ENCODE results near the gene SLC25A44.
A peak's percentile ranks its signal among the peaks of the same experiment; 100 is the strongest.

SLC25A44 gene

GRCh38 chr1:156151093-156151688 lies 42.7 kb upstream of the SLC25A44 start:
- H3K4me1 ChIP-seq (ENCODE audit: control insufficient read depth, insufficient read depth, low read length), result peaks cover 13% of the 10 kb centered on the region; the same call in 1 of the 2 replicates
- DNase-seq (ENCODE audit: low read depth, low spot score), result no peak
- H3K36me3 ChIP-seq (ENCODE audit: control insufficient read depth, insufficient read depth, low read length), result no peaks in the 10 kb centered on the region
- no peaks in the 10 kb centered on the region for H3K9me3 ChIP-seq (ENCODE audit: control insufficient read depth, insufficient read depth, low read length)
- no peak overlapping the region for H3K4me3 ChIP-seq (ENCODE audit: low read length)
- no peaks in the 10 kb centered on the region for H3K27me3 ChIP-seq (ENCODE audit: control insufficient read depth, insufficient read depth, low read length)
- no peak overlapping the region for H3K27ac ChIP-seq (ENCODE audit: low read length)
- no CpG with 5 or more reads among the region's 6 CpGs for WGBS (ENCODE audit: insufficient coverage, insufficient read length)

- no peaks in the 10 kb centered on the region for H3K9me3 ChIP-seq (ENCODE audit: control insufficient read depth, insufficient read depth, low read length)
- H3K27ac ChIP-seq (ENCODE audit: low read length), result no peak overlapping the region
- DNase-seq (ENCODE audit: low read depth, low spot score), result no peak
- H3K4me1 ChIP-seq (ENCODE audit: control insufficient read depth, insufficient read depth, low read length), result peaks cover 11% of the 10 kb centered on the region; the same call in 1 of the 2 replicates
- no peaks in the 10 kb centered on the region for H3K27me3 ChIP-seq (ENCODE audit: control insufficient read depth, insufficient read depth, low read length)
- no CpG with 5 or more reads among the region's 5 CpGs for WGBS (ENCODE audit: insufficient coverage, insufficient read length)
- no peaks in the 10 kb centered on the region for H3K36me3 ChIP-seq (ENCODE audit: control insufficient read depth, insufficient read depth, low read length)
- H3K4me3 ChIP-seq (ENCODE audit: low read length), result no peak overlapping the region
Measured at GRCh38 chr1:156152628-156153027, 41.3 kb upstream of the SLC25A44 start.

GRCh38 chr1:156153362-156153761 lies 40.5 kb upstream of the SLC25A44 start, which contains the start of gene SEMA4A:
Gene SEMA4A, plus strand, starts transcription at chr1:156153585. Its CDS starts 994 bp downstream, at chr1:156154579.
- no peak within 1 kb of the TSS for H3K4me3 ChIP-seq (ENCODE audit: low read length)
- DNase-seq (ENCODE audit: low read depth, low spot score), result no peak
- no peaks in the 10 kb centered on the region for H3K27me3 ChIP-seq (ENCODE audit: control insufficient read depth, insufficient read depth, low read length)
- no peaks in the 10 kb centered on the region for H3K9me3 ChIP-seq (ENCODE audit: control insufficient read depth, insufficient read depth, low read length)
- H3K27ac ChIP-seq (ENCODE audit: low read length), result no peak within 1 kb of the TSS
- H3K36me3 ChIP-seq (ENCODE audit: control insufficient read depth, insufficient read depth, low read length), result no peaks in the 10 kb centered on the region
- peaks cover 9% of the 10 kb centered on the region; the same call in 1 of the 2 replicates for H3K4me1 ChIP-seq (ENCODE audit: control insufficient read depth, insufficient read depth, low read length)
- no CpG with 5 or more reads among the region's 10 CpGs for WGBS (ENCODE audit: insufficient coverage, insufficient read length)

- no CpG with 5 or more reads among the region's 11 CpGs for WGBS (ENCODE audit: insufficient coverage, insufficient read length)
- Histone ChIP-seq H3K36me3 (ENCODE audit: control insufficient read depth, insufficient read depth, low read length) (no peaks in the 10 kb centered on the region), H3K4me1 (ENCODE audit: control insufficient read depth, insufficient read depth, low read length) (peaks cover 6% of the 10 kb centered on the region; the same call in 1 of the 2 replicates), H3K9me3 (ENCODE audit: control insufficient read depth, insufficient read depth, low read length) (no peaks in the 10 kb centered on the region), H3K4me3 (ENCODE audit: low read length) (no peak overlapping the region), H3K27ac (ENCODE audit: low read length) (no peak overlapping the region), H3K27me3 (ENCODE audit: control insufficient read depth, insufficient read depth, low read length) (no peaks in the 10 kb centered on the region)
- DNase-seq (ENCODE audit: low read depth, low spot score), result no peak
Measured at GRCh38 chr1:156154317-156154749, 39.6 kb upstream of the SLC25A44 start.

GRCh38 chr1:156155756-156156510 lies 38.0 kb upstream of the SLC25A44 start:
- DNase-seq (ENCODE audit: low read depth, low spot score), result no peak
- Histone ChIP-seq H3K27me3 (ENCODE audit: control insufficient read depth, insufficient read depth, low read length) (no peaks in the 10 kb centered on the region), H3K36me3 (ENCODE audit: control insufficient read depth, insufficient read depth, low read length) (no peaks in the 10 kb centered on the region), H3K9me3 (ENCODE audit: control insufficient read depth, insufficient read depth, low read length) (no peaks in the 10 kb centered on the region), H3K4me3 (ENCODE audit: low read length) (no peak overlapping the region), H3K27ac (ENCODE audit: low read length) (no peak overlapping the region), H3K4me1 (ENCODE audit: control insufficient read depth, insufficient read depth, low read length) (no peaks in the 10 kb centered on the region; the same call in 1 of the 2 replicates)
- no CpG with 5 or more reads among the region's 12 CpGs for WGBS (ENCODE audit: insufficient coverage, insufficient read length)

GRCh38 chr1:156157506-156157905 lies 36.4 kb upstream of the SLC25A44 start:
- H3K36me3 ChIP-seq (ENCODE audit: control insufficient read depth, insufficient read depth, low read length), result no peaks in the 10 kb centered on the region
- no peaks in the 10 kb centered on the region; the same call in 1 of the 2 replicates for H3K4me1 ChIP-seq (ENCODE audit: control insufficient read depth, insufficient read depth, low read length)
- no CpG with 5 or more reads among the region's 3 CpGs for WGBS (ENCODE audit: insufficient coverage, insufficient read length)
- H3K27ac ChIP-seq (ENCODE audit: low read length), result no peak overlapping the region
- no peak overlapping the region for H3K4me3 ChIP-seq (ENCODE audit: low read length)
- DNase-seq (ENCODE audit: low read depth, low spot score), result no peak
- no peaks in the 10 kb centered on the region for H3K27me3 ChIP-seq (ENCODE audit: control insufficient read depth, insufficient read depth, low read length)
- no peaks in the 10 kb centered on the region for H3K9me3 ChIP-seq (ENCODE audit: control insufficient read depth, insufficient read depth, low read length)

- no peak for DNase-seq (ENCODE audit: low read depth, low spot score)
- H3K27ac ChIP-seq (ENCODE audit: low read length), result no peak overlapping the region
- no peaks in the 10 kb centered on the region; the same call in 1 of the 2 replicates for H3K4me1 ChIP-seq (ENCODE audit: control insufficient read depth, insufficient read depth, low read length)
- H3K27me3 ChIP-seq (ENCODE audit: control insufficient read depth, insufficient read depth, low read length), result no peaks in the 10 kb centered on the region
- H3K36me3 ChIP-seq (ENCODE audit: control insufficient read depth, insufficient read depth, low read length), result no peaks in the 10 kb centered on the region
- no CpG with 5 or more reads among the region's 5 CpGs for WGBS (ENCODE audit: insufficient coverage, insufficient read length)
- H3K9me3 ChIP-seq (ENCODE audit: control insufficient read depth, insufficient read depth, low read length), result no peaks in the 10 kb centered on the region
- no peak overlapping the region for H3K4me3 ChIP-seq (ENCODE audit: low read length)
Measured at GRCh38 chr1:156157966-156158365, 35.9 kb upstream of the SLC25A44 start.

GRCh38 chr1:156160000-156160742 lies 33.7 kb upstream of the SLC25A44 start:
- DNase-seq (ENCODE audit: low read depth, low spot score), result no peak
- Histone ChIP-seq H3K4me1 (ENCODE audit: control insufficient read depth, insufficient read depth, low read length) (no peaks in the 10 kb centered on the region; the same call in 1 of the 2 replicates), H3K27ac (ENCODE audit: low read length) (no peak overlapping the region), H3K36me3 (ENCODE audit: control insufficient read depth, insufficient read depth, low read length) (no peaks in the 10 kb centered on the region), H3K27me3 (ENCODE audit: control insufficient read depth, insufficient read depth, low read length) (no peaks in the 10 kb centered on the region), H3K4me3 (ENCODE audit: low read length) (no peak overlapping the region), H3K9me3 (ENCODE audit: control insufficient read depth, insufficient read depth, low read length) (no peaks in the 10 kb centered on the region)
- WGBS (ENCODE audit: insufficient coverage, insufficient read length), result no CpG with 5 or more reads among the region's 13 CpGs

GRCh38 chr1:156160743-156161171 lies 33.1 kb upstream of the SLC25A44 start:
- no peak overlapping the region for H3K27ac ChIP-seq (ENCODE audit: low read length)
- WGBS (ENCODE audit: insufficient coverage, insufficient read length), result no CpG with 5 or more reads among the region's 22 CpGs
- H3K36me3 ChIP-seq (ENCODE audit: control insufficient read depth, insufficient read depth, low read length), result no peaks in the 10 kb centered on the region
- H3K9me3 ChIP-seq (ENCODE audit: control insufficient read depth, insufficient read depth, low read length), result no peaks in the 10 kb centered on the region
- no peak for DNase-seq (ENCODE audit: low read depth, low spot score)
- no peaks in the 10 kb centered on the region for H3K27me3 ChIP-seq (ENCODE audit: control insufficient read depth, insufficient read depth, low read length)
- no peaks in the 10 kb centered on the region; the same call in 1 of the 2 replicates for H3K4me1 ChIP-seq (ENCODE audit: control insufficient read depth, insufficient read depth, low read length)
- peak overlapping the region; percentile 2; the same call in 1 of the 2 replicates for H3K4me3 ChIP-seq (ENCODE audit: low read length)

- no peaks in the 10 kb centered on the region; the same call in 1 of the 2 replicates for H3K4me1 ChIP-seq (ENCODE audit: control insufficient read depth, insufficient read depth, low read length)
- H3K4me3 ChIP-seq (ENCODE audit: low read length), result no peak overlapping the region
- no peaks in the 10 kb centered on the region for H3K9me3 ChIP-seq (ENCODE audit: control insufficient read depth, insufficient read depth, low read length)
- H3K36me3 ChIP-seq (ENCODE audit: control insufficient read depth, insufficient read depth, low read length), result no peaks in the 10 kb centered on the region
- WGBS (ENCODE audit: insufficient coverage, insufficient read length), result no CpG with 5 or more reads among the region's 5 CpGs
- H3K27ac ChIP-seq (ENCODE audit: low read length), result no peak overlapping the region
- H3K27me3 ChIP-seq (ENCODE audit: control insufficient read depth, insufficient read depth, low read length), result no peaks in the 10 kb centered on the region
- no peak for DNase-seq (ENCODE audit: low read depth, low spot score)
Measured at GRCh38 chr1:156162430-156163037, 31.4 kb upstream of the SLC25A44 start.

All from iPS DF 6.9 (cell line).